Measurements from ENCODE around the gene NBPF6.
"Not testable (repeated sequence)": the region's sequence is repeated elsewhere in the genome, so short reads cannot be mapped to it uniquely, and the experiment has no call there.

The NBPF6 gene

GRCh38 chr1:108450043-108450442, at the start of gene NBPF6:
NBPF6 (plus strand) TSS chr1:108450343; CDS start chr1:108450602, 259 bp downstream.
- not testable (repeated sequence) for DNase-seq

GRCh38 chr1:108411098-108411833, 38.9 kb upstream of the NBPF6 start:
- not testable (repeated sequence) for DNase-seq

GRCh38 chr1:108420129-108420528, 30.0 kb upstream of the NBPF6 start:
- DNase-seq, result not testable (repeated sequence)

GRCh38 chr1:108421061-108421916, 28.9 kb upstream of the NBPF6 start:
- DNase-seq, result not testable (repeated sequence)

- DNase-seq, result not testable (repeated sequence)
These were observed 23.3 kb upstream of the NBPF6 start for GRCh38 chr1:108426877-108427276.

GRCh38 chr1:108432002-108432401, 18.1 kb upstream of the NBPF6 start:
- not testable (repeated sequence) for DNase-seq

GRCh38 chr1:108433404-108433803, 16.7 kb upstream of the NBPF6 start:
- DNase-seq, result not testable (repeated sequence)

GRCh38 chr1:108438536-108438935, 11.6 kb upstream of the NBPF6 start:
- DNase-seq, result not testable (repeated sequence)

GRCh38 chr1:108454521-108454920, 4.4 kb downstream of the NBPF6 start:
- not testable (repeated sequence) for DNase-seq

- not testable (repeated sequence) for DNase-seq
These were observed 8.5 kb downstream of the NBPF6 start for GRCh38 chr1:108458661-108459060.

- not testable (repeated sequence) for DNase-seq
These were observed 11.6 kb downstream of the NBPF6 start for GRCh38 chr1:108461758-108462157.

GRCh38 chr1:108463962-108464361, 13.8 kb downstream of the NBPF6 start:
- not testable (repeated sequence) for DNase-seq

- DNase-seq, result not testable (repeated sequence)
These were observed 16.0 kb downstream of the NBPF6 start for GRCh38 chr1:108466166-108466565.

GRCh38 chr1:108467155-108467554, 17.0 kb downstream of the NBPF6 start:
- DNase-seq, result not testable (repeated sequence)

GRCh38 chr1:108470750-108471149, 20.6 kb downstream of the NBPF6 start:
- DNase-seq, result not testable (repeated sequence)

GRCh38 chr1:108474516-108474915, 24.4 kb downstream of the NBPF6 start:
- DNase-seq, result not testable (repeated sequence)

- DNase-seq, result no peak
These were observed 28.4 kb downstream of the NBPF6 start for GRCh38 chr1:108478429-108479015.

GRCh38 chr1:108482708-108483107, 32.6 kb downstream of the NBPF6 start:
- no peak for DNase-seq

- not testable (repeated sequence) for DNase-seq
These were observed 35.8 kb downstream of the NBPF6 start for GRCh38 chr1:108485990-108486389.

- DNase-seq, result peak; percentile 38
These were observed 36.6 kb downstream of the NBPF6 start for GRCh38 chr1:108486707-108487106.

- not testable (repeated sequence) for DNase-seq
These were observed 44.9 kb downstream of the NBPF6 start for GRCh38 chr1:108495008-108495407.

GRCh38 chr1:108496856-108497255, 46.7 kb downstream of the NBPF6 start:
- not testable (repeated sequence) for DNase-seq

- DNase-seq, result no peak
These were observed 52.0 kb downstream of the NBPF6 start for GRCh38 chr1:108502138-108502537.
